ENCODE results near the gene NT5DC3. TPM values are rescaled to one million over a fixed set of nuclear protein-coding genes. Genes with fewer than 3 reads are reported as not detected.

The NT5DC3 gene
- total and polyA plus RNA-seq, 2 experiments from 2014 or later, result 0.91 to 1.8 TPM

- DNase-seq (ENCODE audit: low read depth in 1 of 2, low spot score in 1 of 2), result no peak
- Histone ChIP-seq H3K27ac (no peak overlapping the region), H3K4me3 (no peak overlapping the region), H3K27me3 (peaks cover 5% of the 10 kb centered on the region), H3K36me3 (no peaks in the 10 kb centered on the region), H3K9me3 (ENCODE audit: low read depth) (no peaks in the 10 kb centered on the region), H3K4me1 (ENCODE audit: low read depth) (no peaks in the 10 kb centered on the region)
- TF ChIP-seq, protein P1, sequence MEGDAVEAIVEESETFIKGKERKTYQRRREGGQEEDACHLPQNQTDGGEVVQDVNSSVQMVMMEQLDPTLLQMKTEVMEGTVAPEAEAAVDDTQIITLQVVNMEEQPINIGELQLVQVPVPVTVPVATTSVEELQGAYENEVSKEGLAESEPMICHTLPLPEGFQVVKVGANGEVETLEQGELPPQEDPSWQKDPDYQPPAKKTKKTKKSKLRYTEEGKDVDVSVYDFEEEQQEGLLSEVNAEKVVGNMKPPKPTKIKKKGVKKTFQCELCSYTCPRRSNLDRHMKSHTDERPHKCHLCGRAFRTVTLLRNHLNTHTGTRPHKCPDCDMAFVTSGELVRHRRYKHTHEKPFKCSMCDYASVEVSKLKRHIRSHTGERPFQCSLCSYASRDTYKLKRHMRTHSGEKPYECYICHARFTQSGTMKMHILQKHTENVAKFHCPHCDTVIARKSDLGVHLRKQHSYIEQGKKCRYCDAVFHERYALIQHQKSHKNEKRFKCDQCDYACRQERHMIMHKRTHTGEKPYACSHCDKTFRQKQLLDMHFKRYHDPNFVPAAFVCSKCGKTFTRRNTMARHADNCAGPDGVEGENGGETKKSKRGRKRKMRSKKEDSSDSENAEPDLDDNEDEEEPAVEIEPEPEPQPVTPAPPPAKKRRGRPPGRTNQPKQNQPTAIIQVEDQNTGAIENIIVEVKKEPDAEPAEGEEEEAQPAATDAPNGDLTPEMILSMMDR (IDR thresholded peaks at IDR 0.05; ENCODE audit: low read depth, low read length), result no peak
These were observed 6.1 kb downstream of the NT5DC3 start for GRCh38 chr12:103834942-103835341.

- Histone ChIP-seq H3K36me3 (no peaks in the 10 kb centered on the region), H3K27me3 (no peaks in the 10 kb centered on the region), H3K9me3 (ENCODE audit: low read depth) (no peaks in the 10 kb centered on the region), H3K27ac (no peak overlapping the region), H3K4me3 (no peak overlapping the region), H3K4me1 (ENCODE audit: low read depth) (no peaks in the 10 kb centered on the region)
- TF ChIP-seq, protein P1 (IDR thresholded peaks at IDR 0.05; ENCODE audit: low read depth, low read length), result no peak
- DNase-seq (ENCODE audit: low read depth in 1 of 2, low spot score in 1 of 2), result no peak
These were observed 7.1 kb downstream of the NT5DC3 start for GRCh38 chr12:103833891-103834290.

DNA sequence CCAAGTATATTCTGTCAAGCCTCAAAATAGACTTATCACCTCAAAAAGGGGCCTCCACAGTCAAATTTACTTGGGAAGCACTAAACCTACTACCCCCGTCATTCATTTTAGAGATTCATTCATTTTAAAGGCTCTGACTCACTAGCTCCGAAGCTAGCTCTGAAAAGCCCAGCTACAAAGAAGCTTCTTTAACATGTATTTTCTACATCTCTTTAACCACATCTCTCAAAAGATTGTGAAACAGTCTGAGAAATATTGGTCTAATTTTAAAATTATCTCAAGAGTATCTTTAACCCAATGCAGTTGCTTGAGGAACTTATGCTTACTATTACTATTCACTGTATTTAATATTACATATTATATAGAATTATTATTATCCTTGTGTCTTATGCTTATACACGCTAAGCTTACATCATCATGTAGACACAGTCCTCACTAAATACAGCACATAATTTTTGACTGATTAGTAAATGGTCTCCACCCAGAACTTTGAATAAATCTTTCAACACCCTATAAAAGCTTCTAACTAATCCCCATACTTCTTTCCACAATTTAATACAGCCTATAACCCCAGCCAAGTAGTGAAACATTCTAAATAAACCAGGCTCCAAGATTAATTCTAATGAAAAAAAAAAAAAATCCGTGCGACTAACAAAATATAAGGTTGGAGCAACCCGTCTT is 7.8 kb downstream of the NT5DC3 start:
- DNase-seq (ENCODE audit: low read depth in 1 of 2, low spot score in 1 of 2), result peak in 1 of 2 donors; percentile 58
- Histone ChIP-seq H3K27ac (no peak overlapping the region), H3K27me3 (no peaks in the 10 kb centered on the region), H3K9me3 (ENCODE audit: low read depth) (no peaks in the 10 kb centered on the region), H3K36me3 (no peaks in the 10 kb centered on the region), H3K4me3 (no peak overlapping the region), H3K4me1 (ENCODE audit: low read depth) (no peaks in the 10 kb centered on the region)
- TF ChIP-seq, protein P1 (IDR thresholded peaks at IDR 0.05; ENCODE audit: low read depth, low read length), result no peak

DNA sequence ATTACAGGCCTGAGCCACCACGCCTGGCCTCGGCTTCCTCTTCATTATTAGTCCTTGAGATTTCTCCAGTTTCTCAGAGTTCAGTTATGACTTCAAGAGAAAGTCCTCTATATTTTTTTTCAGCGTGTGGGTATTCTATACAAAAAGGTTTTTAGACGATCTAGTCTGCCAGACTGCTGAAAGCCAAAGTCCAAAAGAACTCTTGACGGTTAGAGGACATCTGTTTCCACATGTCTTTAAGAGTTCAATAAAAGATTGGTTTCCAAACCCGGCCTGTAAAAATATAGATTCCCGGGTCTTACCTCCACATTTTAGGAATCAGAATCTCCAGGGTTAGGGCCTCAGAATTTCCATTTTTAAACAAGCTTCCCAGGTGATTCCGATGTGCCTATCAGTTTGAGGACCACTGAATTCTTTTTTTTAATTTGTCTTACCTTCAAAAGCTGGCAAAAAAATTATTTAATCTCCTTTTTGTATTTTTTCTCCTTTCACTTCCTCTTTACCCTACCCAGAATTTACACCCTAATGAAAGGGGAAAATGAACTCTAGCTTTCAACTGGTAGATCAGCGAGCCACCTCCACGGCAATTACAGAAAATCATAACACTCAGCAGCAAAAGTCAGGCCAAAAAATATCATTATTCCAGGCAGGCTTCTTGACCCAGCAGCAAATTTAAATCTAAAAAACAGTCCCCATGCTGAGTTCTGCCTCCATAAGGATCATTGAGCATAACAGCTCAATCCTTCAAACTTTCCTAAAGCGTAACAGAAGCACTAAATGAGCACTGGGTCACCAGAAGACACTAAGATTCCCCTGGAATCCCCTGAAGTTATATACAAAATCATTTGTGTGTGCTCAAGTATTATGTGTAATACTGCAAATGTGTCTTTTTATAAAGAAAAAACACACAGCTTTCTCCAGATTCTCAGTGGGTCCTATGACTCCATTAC is 8.7 kb downstream of the NT5DC3 start:
- no peak for DNase-seq (ENCODE audit: low read depth in 1 of 2, low spot score in 1 of 2)
- Histone ChIP-seq H3K27ac (no peak overlapping the region), H3K9me3 (ENCODE audit: low read depth) (no peaks in the 10 kb centered on the region), H3K27me3 (no peaks in the 10 kb centered on the region), H3K4me3 (no peak overlapping the region), H3K36me3 (no peaks in the 10 kb centered on the region), H3K4me1 (ENCODE audit: low read depth) (no peaks in the 10 kb centered on the region)
- TF ChIP-seq, protein P1 (IDR thresholded peaks at IDR 0.05; ENCODE audit: low read depth, low read length), result no peak

DNA sequence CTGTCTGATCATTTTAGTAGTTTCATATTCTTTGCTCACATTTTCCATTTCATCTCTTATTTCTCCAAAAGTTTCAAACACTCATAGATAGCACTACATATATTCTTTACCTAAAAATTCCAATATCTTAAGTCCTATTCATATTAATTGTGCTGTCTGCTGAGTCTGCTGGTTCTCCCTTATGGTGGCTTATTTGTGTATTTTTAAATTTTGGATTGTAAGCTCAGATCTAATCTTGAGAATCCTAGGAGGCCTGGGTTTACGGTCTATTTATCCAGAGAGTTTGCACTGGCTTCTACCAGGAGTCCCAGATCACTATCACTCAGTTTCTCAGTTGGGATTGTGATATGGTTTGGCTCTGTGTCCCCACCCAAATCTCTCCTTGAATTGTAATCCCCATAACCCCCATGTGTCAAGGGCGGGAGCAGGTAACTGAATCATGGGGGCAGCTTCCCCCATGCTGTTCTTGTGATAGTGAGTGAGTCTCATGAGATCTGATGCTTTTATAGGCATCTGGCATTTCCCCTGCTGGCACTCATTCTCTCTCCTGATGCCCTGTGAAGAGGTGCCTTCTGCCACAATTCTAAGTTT is 10.2 kb downstream of the NT5DC3 start:
- TF ChIP-seq, protein P1 (IDR thresholded peaks at IDR 0.05; ENCODE audit: low read depth, low read length), result no peak
- H3K4me3 ChIP-seq, result no peak overlapping the region
- no peaks in the 10 kb centered on the region for H3K4me1 ChIP-seq (ENCODE audit: low read depth)
- no peaks in the 10 kb centered on the region for H3K36me3 ChIP-seq
- H3K27me3 ChIP-seq, result no peaks in the 10 kb centered on the region
- H3K27ac ChIP-seq, result no peak overlapping the region
- H3K9me3 ChIP-seq (ENCODE audit: low read depth), result no peaks in the 10 kb centered on the region
- DNase-seq (ENCODE audit: low read depth in 1 of 2, low spot score in 1 of 2), result no peak

All from cardiac muscle cell (in vitro differentiated cells and primary cell).